ENCODE results near the gene LLGL1. TPM values are rescaled to one million over a fixed set of nuclear protein-coding genes. Genes with fewer than 3 reads are reported as not detected.

Gene LLGL1
- total RNA-seq (10 to 100 TPM; 14.1 to 18.9 TPM), polyA plus RNA-seq (10 to 100 TPM in 1 of 2 donors, 1 to 10 TPM in 1; 4.0 to 12.7 TPM)
- long read RNA-seq, donor 1, partial matches to known transcripts, result 1 of 2 reads
- long read RNA-seq, donor 1, other reads (novel, unspliced or antisense), result 1 of 2 reads
- long read RNA-seq, donor 2, partial matches to known transcripts, result 2 of 3 reads
- long read RNA-seq, donor 2, other reads (novel, unspliced or antisense), result 1 of 3 reads

GRCh38 chr17:18225121-18225641 is at the start of gene LLGL1:
Gene LLGL1, plus strand, starts transcription at chr17:18225635. Its CDS starts 48 bp downstream, at chr17:18225683.
- 1 to 2% methylated on average over 36 to 60 of the region's 60 CpGs for whole genome bisulfite sequencing, 2 donors
- H3K27ac ChIP-seq (ENCODE audit: low read depth in 1 of 2, low read length in 2 of 2), result no peak within 1 kb of the TSS
- H3K27me3 ChIP-seq (ENCODE audit: control insufficient read depth in 1 of 2, insufficient read depth in 2 of 2, low read length in 1 of 2), result no peaks in the 10 kb centered on the region
- intact Hi-C loops (cut with DNase I), result no loop called here
- peak; percentile 97 for ATAC-seq (ENCODE audit: low FRiP score)
- no peaks in the 10 kb centered on the region for H3K9me3 ChIP-seq (ENCODE audit: control insufficient read depth, low read length)
- H3K4me1 ChIP-seq (ENCODE audit: control insufficient read depth in 1 of 2, insufficient read depth in 2 of 2, low read length in 2 of 2), result no peaks in the 10 kb centered on the region
- peak within 1 kb of the TSS; percentile 91 to 94 for H3K4me3 ChIP-seq (ENCODE audit: low read length in 2 of 2)
- H3K36me3 ChIP-seq (ENCODE audit: control insufficient read depth in 1 of 2, insufficient read depth in 2 of 2, low read length in 1 of 2), result no peaks in the 10 kb centered on the region
- DNase-seq, result peak; percentile 98 to 99

DNA sequence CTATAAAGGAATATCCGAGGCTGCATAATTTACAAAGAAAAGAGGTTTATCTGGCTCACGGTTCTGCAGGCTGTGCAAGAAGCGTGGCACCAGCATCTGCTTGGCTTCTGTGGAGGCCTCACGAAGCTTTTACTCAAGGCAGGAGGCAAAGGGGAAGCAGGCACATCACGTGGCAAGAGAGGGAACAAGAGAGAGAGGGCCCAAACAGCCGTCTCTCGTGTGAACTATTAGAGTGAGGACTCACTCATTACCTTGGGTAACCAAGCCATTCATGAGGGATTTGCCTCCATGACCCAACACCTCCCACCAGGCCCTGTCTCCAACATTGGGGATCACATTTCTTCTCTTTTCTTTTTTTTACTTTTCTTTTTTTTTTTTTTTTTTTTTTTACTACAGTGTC is 49.3 kb upstream of the LLGL1 start:
- peak in 1 of 2 donors; percentile 78 for DNase-seq
- Histone ChIP-seq H3K4me1 (ENCODE audit: control insufficient read depth in 1 of 2, insufficient read depth in 2 of 2, low read length in 2 of 2) (no peaks in the 10 kb centered on the region), H3K36me3 (ENCODE audit: control insufficient read depth in 1 of 2, insufficient read depth in 2 of 2, low read length in 1 of 2) (no peaks in the 10 kb centered on the region), H3K27ac (ENCODE audit: low read depth in 1 of 2, low read length in 2 of 2) (no peak overlapping the region), H3K4me3 (ENCODE audit: low read length in 2 of 2) (no peak overlapping the region), H3K9me3 (ENCODE audit: control insufficient read depth, low read length) (no peaks in the 10 kb centered on the region), H3K27me3 (ENCODE audit: control insufficient read depth in 1 of 2, insufficient read depth in 2 of 2, low read length in 1 of 2) (no peaks in the 10 kb centered on the region)
- 87 to 88% methylated on average over 7 of the region's 7 CpGs for WGBS, 2 donors
- intact Hi-C loops (cut with DNase I), result no loop called here
- no peak for ATAC-seq (ENCODE audit: low FRiP score)

GRCh38 chr17:18177133-18177532 is 48.3 kb upstream of the LLGL1 start:
- H3K9me3 ChIP-seq (ENCODE audit: control insufficient read depth, low read length), result no peaks in the 10 kb centered on the region
- no peaks in the 10 kb centered on the region for H3K27me3 ChIP-seq (ENCODE audit: control insufficient read depth in 1 of 2, insufficient read depth in 2 of 2, low read length in 1 of 2)
- intact Hi-C loops (cut with DNase I), result no loop called here
- no peaks in the 10 kb centered on the region for H3K4me1 ChIP-seq (ENCODE audit: control insufficient read depth in 1 of 2, insufficient read depth in 2 of 2, low read length in 2 of 2)
- no peak overlapping the region for H3K27ac ChIP-seq (ENCODE audit: low read depth in 1 of 2, low read length in 2 of 2)
- DNase-seq (no peak), ATAC-seq (ENCODE audit: low FRiP score) (no peak)
- no peak overlapping the region for H3K4me3 ChIP-seq (ENCODE audit: low read length in 2 of 2)
- no peaks in the 10 kb centered on the region for H3K36me3 ChIP-seq (ENCODE audit: control insufficient read depth in 1 of 2, insufficient read depth in 2 of 2, low read length in 1 of 2)

DNA sequence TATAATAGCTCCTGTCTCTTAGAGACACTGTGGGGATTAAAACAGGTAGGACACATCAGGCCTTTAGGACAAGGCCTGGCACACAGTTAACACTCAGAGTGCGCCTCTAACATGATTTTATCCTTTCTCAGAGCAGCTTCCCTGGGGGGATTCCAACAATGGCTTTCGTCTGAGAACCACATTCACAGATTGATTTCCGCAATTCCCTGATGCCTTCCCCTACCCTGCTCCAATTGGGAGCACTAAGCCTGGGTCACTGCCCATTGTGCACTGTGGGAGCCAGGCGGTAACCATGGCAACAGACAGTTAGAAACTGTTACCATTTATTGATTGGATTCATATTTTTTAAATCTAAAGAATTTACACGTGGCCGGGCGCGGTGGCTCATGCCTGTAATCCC is 47.7 kb upstream of the LLGL1 start:
- Histone ChIP-seq H3K36me3 (ENCODE audit: control insufficient read depth in 1 of 2, insufficient read depth in 2 of 2, low read length in 1 of 2) (no peaks in the 10 kb centered on the region), H3K27me3 (ENCODE audit: control insufficient read depth in 1 of 2, insufficient read depth in 2 of 2, low read length in 1 of 2) (no peaks in the 10 kb centered on the region), H3K27ac (ENCODE audit: low read depth in 1 of 2, low read length in 2 of 2) (no peak overlapping the region), H3K4me3 (ENCODE audit: low read length in 2 of 2) (no peak overlapping the region), H3K9me3 (ENCODE audit: control insufficient read depth, low read length) (no peaks in the 10 kb centered on the region), H3K4me1 (ENCODE audit: control insufficient read depth in 1 of 2, insufficient read depth in 2 of 2, low read length in 2 of 2) (no peaks in the 10 kb centered on the region)
- 93 to 94% methylated on average over 8 of the region's 8 CpGs for WGBS, 2 donors
- ATAC-seq (ENCODE audit: low FRiP score) (no peak), DNase-seq (no peak)
- intact Hi-C loops (cut with DNase I), result no loop called here

DNA sequence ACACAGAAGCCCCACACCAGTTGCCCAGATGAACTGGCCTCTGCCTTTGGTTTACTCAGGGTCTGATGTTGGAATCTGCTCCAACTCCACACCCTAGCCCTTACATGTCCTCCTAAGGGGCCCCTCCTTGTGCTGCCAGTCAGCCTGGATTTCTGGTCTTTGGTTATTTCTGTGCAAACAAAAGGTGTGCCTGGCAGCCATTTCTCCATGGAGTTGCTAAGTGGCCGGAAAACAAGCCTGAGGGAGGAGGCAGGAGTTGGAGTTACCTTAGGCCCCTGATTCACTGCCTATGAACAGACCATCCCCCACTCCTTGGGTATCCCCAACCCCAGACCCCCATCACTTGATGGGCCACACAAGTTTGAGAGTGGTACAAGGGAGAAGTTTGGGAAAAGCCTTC is 46.2 kb upstream of the LLGL1 start:
- Histone ChIP-seq H3K27ac (ENCODE audit: low read depth in 1 of 2, low read length in 2 of 2) (no peak overlapping the region), H3K4me3 (ENCODE audit: low read length in 2 of 2) (no peak overlapping the region), H3K36me3 (ENCODE audit: control insufficient read depth in 1 of 2, insufficient read depth in 2 of 2, low read length in 1 of 2) (no peaks in the 10 kb centered on the region), H3K4me1 (ENCODE audit: control insufficient read depth in 1 of 2, insufficient read depth in 2 of 2, low read length in 2 of 2) (no peaks in the 10 kb centered on the region), H3K9me3 (ENCODE audit: control insufficient read depth, low read length) (no peaks in the 10 kb centered on the region), H3K27me3 (ENCODE audit: control insufficient read depth in 1 of 2, insufficient read depth in 2 of 2, low read length in 1 of 2) (no peaks in the 10 kb centered on the region)
- 90 to 97% methylated on average over 1 of the region's 1 CpG for WGBS, 2 donors
- intact Hi-C loops (cut with DNase I), result no loop called here
- ATAC-seq (ENCODE audit: low FRiP score) (no peak), DNase-seq (no peak)

DNA sequence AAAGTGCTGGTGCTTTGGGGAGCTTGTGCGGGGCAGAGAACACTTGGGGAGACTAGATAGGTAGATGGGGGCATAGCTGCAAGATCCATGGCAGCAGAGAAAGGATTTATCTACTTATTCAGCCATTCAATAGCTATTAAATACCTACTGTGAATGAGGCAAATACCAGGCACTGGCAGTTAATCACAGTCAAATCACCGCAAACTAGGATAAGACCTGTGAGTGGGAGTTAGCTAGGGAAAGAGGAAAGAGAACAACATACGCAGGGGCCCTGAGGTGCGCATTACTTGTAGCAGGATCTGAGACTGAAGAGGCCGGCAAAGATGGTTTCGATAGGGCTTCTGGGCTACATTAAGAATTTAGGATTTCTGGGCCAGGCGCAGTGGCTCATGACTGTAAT is 45.6 kb upstream of the LLGL1 start:
- Histone ChIP-seq H3K27ac (ENCODE audit: low read depth in 1 of 2, low read length in 2 of 2) (no peak overlapping the region), H3K36me3 (ENCODE audit: control insufficient read depth in 1 of 2, insufficient read depth in 2 of 2, low read length in 1 of 2) (no peaks in the 10 kb centered on the region), H3K9me3 (ENCODE audit: control insufficient read depth, low read length) (no peaks in the 10 kb centered on the region), H3K4me1 (ENCODE audit: control insufficient read depth in 1 of 2, insufficient read depth in 2 of 2, low read length in 2 of 2) (no peaks in the 10 kb centered on the region), H3K27me3 (ENCODE audit: control insufficient read depth in 1 of 2, insufficient read depth in 2 of 2, low read length in 1 of 2) (no peaks in the 10 kb centered on the region), H3K4me3 (ENCODE audit: low read length in 2 of 2) (no peak overlapping the region)
- DNase-seq (no peak), ATAC-seq (ENCODE audit: low FRiP score) (no peak)
- WGBS, 2 donors, result 94 to 95% methylated on average over 7 of the region's 7 CpGs
- intact Hi-C loops (cut with DNase I), result loop anchor here in 1 of 2 donors (5.0 kb wide), 1 partner anchor 93 kb away; the partner anchor contains the start of gene DRG2

GRCh38 chr17:18181358-18181757 is 44.1 kb upstream of the LLGL1 start:
- WGBS, 2 donors, result 61 to 69% methylated on average over 5 of the region's 5 CpGs
- DNase-seq (no peak), ATAC-seq (ENCODE audit: low FRiP score) (no peak)
- Histone ChIP-seq H3K4me1 (ENCODE audit: control insufficient read depth in 1 of 2, insufficient read depth in 2 of 2, low read length in 2 of 2) (peaks cover 0 to 5% of the 10 kb centered on the region in 2 donors), H3K36me3 (ENCODE audit: control insufficient read depth in 1 of 2, insufficient read depth in 2 of 2, low read length in 1 of 2) (no peaks in the 10 kb centered on the region), H3K27me3 (ENCODE audit: control insufficient read depth in 1 of 2, insufficient read depth in 2 of 2, low read length in 1 of 2) (no peaks in the 10 kb centered on the region), H3K9me3 (ENCODE audit: control insufficient read depth, low read length) (no peaks in the 10 kb centered on the region), H3K27ac (ENCODE audit: low read depth in 1 of 2, low read length in 2 of 2) (peak overlapping the region in 1 of 2 donors; percentile 50), H3K4me3 (ENCODE audit: low read length in 2 of 2) (no peak overlapping the region)
- intact Hi-C loops (cut with DNase I), result loop anchor here in 1 of 2 donors (5.0 kb wide), 1 partner anchor 94 kb away; the partner anchor contains the start of gene DRG2

DNA sequence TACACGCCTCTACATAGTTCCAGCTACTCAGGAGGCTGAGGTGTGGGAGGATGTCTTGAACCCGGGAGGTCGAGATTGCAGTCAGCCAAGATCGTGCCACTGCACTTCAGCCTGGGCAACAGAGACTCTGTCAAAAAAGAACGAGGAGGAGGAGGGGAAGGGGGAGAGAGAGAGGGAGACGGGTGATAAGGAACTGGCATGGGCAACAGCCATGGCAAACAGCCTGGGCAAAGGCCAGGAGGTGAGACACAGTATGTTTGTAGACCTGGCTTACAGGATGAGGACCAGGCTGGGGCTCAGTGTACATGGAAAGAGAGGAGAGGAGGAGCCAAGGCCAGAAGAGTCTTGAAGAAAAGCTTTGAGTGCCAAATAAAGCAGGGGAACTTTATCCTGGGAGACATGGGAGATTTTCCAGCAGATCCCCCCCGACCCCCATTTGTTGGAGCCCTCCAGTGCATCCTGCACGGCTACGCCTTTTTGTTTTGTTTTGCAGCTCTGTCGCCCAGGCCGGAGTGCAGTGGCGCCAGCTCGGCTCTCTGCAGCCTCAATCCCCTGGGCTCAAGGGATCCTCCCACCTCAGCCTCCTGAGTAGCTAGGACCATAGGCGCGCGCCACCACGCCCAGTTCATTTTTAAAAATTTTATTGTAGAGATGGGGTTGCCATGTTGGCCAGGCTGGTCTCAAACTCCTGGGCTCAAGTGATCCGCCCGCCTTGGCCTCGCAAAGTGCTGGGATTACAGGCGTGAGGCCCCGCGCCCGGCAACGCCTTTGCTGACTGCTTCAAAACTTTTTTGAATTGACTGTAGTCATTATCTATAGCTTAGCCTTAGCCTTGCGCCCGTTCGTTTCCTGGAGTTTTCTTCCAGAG is 43.1 kb upstream of the LLGL1 start:
- Histone ChIP-seq H3K4me3 (ENCODE audit: low read length in 2 of 2) (peak overlapping the region in 1 of 2 donors; percentile 47), H3K27ac (ENCODE audit: low read depth in 1 of 2, low read length in 2 of 2) (peak overlapping the region; percentile 52 to 85), H3K4me1 (ENCODE audit: control insufficient read depth in 1 of 2, insufficient read depth in 2 of 2, low read length in 2 of 2) (peaks cover 0 to 5% of the 10 kb centered on the region in 2 donors), H3K9me3 (ENCODE audit: control insufficient read depth, low read length) (no peaks in the 10 kb centered on the region), H3K36me3 (ENCODE audit: control insufficient read depth in 1 of 2, insufficient read depth in 2 of 2, low read length in 1 of 2) (no peaks in the 10 kb centered on the region), H3K27me3 (ENCODE audit: control insufficient read depth in 1 of 2, insufficient read depth in 2 of 2, low read length in 1 of 2) (no peaks in the 10 kb centered on the region)
- DNase-seq, result peak; percentile 70 to 78
- intact Hi-C loops (cut with DNase I), result loop anchor here in 1 of 2 donors (2.0 to 5.0 kb wide), 2 partner anchors 28 to 95 kb away; partner anchors contain the start of gene DRG2
- no peak for ATAC-seq (ENCODE audit: low FRiP score)
- 3 to 9% methylated on average over 28 of the region's 28 CpGs for WGBS, 2 donors

Measured in aorta (tissue), 5 donors.